HG03354 (cell line): Measurements from ENCODE around the gene ADCYAP1R1.
"Not testable (repeated sequence)": the region's sequence is repeated elsewhere in the genome, so short reads cannot be mapped to it uniquely, and the experiment has no call there.

Experiments used
- ATAC-seq: cut with Tn5 transposase; IDR thresholded peaks from one replicate; pipeline ENCODE4 v1.9.1; 2021; ENCODE audit warnings: mild to moderate bottlenecking; ENCODE audit not compliant: unreplicated experiment, poor library complexity, severe bottlenecking

Gene ADCYAP1R1

DNA sequence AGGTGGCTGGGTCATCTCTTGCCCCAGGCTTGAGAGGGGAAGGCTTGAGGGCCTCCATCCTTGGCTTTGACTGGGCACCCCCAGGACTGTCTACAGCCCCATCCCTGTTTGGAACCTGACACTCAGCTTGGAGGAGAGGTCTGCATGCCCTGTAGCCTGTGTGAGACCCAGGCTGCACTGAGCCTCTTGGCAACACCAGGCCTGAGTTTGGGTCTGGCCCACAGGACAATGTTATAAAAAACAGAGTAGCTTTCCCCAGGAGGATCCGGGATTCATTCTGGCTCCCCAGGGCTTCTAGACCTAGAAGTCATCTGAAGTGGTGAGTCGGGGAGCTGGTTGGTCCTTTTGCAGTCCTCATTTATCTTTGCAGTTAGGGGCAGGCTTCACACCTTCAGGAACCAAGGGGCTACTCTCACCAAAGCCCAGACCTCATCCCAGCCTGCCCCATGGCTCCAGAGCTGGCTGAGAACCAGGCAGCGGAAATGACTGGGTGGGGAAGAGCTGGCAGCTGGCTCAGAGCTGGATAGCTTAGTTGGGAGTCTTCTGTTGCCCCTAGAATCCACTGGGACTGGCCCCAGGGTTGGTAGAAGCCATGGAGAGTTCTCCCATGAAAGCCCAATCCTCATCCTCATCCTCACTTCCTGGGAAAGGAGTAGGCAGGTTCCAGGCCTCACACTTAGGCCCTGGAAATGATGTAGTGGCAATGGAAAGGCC, 68.8 kb downstream of the ADCYAP1R1 start:
- ATAC-seq, result no peak

DNA sequence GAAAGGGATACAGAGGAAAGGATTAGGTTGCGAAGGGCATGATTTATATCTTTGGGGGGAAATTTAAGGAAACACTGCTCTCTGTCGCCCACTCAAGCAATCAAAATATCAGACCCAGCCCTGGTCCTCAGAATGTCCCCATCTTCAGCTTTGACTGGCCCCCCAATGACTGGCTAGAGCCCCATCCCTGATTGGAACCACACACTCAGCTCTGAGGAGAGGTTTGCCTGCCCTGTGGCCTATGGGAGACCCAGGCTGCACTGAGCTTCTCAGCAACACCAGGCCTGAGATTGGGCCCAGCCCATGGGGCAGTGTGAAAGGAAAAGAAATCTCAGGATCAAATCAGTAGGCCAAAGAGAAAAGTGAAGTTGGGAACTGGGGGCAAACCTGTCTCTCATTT, 69.5 kb downstream of the ADCYAP1R1 start:
- ATAC-seq, result no peak

DNA sequence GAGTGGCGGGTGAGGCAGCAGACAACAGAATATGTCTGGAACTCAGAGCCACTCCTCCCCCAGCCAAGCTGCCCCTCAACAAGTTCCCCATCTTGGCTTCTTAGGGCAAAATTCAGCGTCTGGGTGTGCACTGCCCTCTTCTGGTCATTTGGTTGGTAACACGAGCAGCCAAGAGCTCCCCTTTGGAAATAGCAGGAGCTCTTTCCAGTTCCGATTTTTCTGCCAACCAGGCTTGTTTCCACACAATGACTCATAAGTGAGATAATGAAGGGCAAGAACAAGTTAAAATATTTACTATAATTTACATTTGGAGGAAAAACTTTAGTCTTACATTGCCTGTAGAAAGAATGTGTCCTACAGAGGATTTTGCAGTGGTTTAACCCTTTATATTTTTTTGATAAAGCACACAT, 70.5 kb downstream of the ADCYAP1R1 start:
- peak; percentile 81 for ATAC-seq

- no peak for ATAC-seq
Measured at GRCh38 chr7:31123321-31123720, 71.2 kb downstream of the ADCYAP1R1 start.

GRCh38 chr7:31123726-31124125, 71.6 kb downstream of the ADCYAP1R1 start:
- ATAC-seq, result no peak

- no peak for ATAC-seq
Measured at GRCh38 chr7:31125171-31125570, 73.1 kb downstream of the ADCYAP1R1 start.

GRCh38 chr7:31126976-31127375, 74.9 kb downstream of the ADCYAP1R1 start:
- no peak for ATAC-seq

- ATAC-seq, result no peak
Measured at GRCh38 chr7:31129067-31129466, 77.0 kb downstream of the ADCYAP1R1 start.

- ATAC-seq, result no peak
Measured at GRCh38 chr7:31133497-31133896, 81.4 kb downstream of the ADCYAP1R1 start.

GRCh38 chr7:31134246-31135188, 82.4 kb downstream of the ADCYAP1R1 start:
- ATAC-seq, result peak; percentile 95

GRCh38 chr7:31137234-31137633, 85.1 kb downstream of the ADCYAP1R1 start:
- no peak for ATAC-seq

DNA sequence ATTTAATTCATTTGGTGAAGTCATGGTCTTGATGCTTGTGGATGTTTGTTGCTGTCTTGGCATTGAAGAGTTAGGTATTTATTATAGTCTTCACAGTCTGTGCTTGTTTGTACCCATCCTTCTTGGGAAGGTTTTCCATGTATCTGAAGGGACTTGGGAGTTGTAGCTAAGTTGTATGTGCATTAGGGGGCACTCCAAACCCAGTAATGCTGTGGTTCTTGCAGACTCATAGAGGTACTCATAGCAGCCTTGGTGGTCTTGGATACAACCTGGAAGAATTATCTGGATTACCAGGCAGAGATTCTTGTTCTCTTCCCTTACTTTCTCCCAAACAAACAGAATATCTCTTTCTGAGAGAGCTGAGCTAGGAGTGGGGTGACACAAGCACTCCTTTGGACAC, 93.2 kb downstream of the ADCYAP1R1 start:
- ATAC-seq, result no peak

GRCh38 chr7:31146030-31146429, 93.9 kb downstream of the ADCYAP1R1 start:
- ATAC-seq, result no peak

DNA sequence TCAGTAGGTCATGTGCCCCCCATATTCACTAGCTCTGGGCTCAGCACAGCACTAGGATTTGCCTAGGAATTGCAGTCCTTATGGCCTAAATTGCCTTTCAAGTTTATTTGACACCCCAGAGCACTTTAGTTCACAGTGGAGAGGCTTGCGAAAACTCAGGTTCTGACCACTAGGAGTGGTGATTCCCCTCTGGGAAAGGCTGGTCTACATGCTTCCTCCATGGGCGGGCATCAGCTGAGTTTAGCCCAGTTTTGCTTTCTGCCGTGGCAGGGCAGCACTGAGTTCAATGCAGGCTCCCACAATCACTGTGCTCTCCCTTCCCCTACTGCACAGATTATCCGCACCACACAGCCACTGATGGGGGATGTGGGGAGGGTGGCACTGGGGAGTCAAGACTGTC, 94.4 kb downstream of the ADCYAP1R1 start:
- no peak for ATAC-seq

GRCh38 chr7:31151849-31152248, 99.7 kb downstream of the ADCYAP1R1 start:
- ATAC-seq, result no peak

DNA sequence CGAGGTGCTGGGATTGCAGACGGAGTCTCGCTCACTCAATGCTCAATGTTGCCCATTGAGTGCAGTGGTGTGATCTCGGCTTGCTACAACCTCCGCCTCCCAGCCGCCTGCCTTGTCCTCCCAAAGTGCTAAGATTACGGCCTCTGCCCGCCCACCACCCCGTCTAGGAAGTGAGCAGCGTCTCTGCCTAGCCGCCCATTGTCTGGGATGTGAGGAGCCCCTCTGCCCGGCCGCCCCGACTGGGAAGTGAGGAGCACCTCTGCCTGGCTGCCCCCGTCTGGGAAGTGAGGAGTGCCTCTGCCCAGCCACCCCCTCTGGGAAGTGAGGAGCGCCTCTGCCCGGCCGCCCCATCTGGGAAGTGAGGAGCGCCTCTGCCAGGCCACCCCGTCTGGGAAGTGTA, 101.2 kb downstream of the ADCYAP1R1 start:
- ATAC-seq, result not testable (repeated sequence)

GRCh38 chr7:31160941-31161340, 108.8 kb downstream of the ADCYAP1R1 start:
- no peak for ATAC-seq
